GM15510 (cell line): Measurements from ENCODE around the gene PRPH2.

Source experiments
- POLR2A ChIP-seq: IDR thresholded peaks from 3 replicates; pipeline ENCODE4 v1.6.1; 2011; ENCODE audit warnings: borderline replicate concordance; ENCODE audit not compliant: insufficient read length; ENCODE audit errors: extremely low read depth

Gene PRPH2

DNA sequence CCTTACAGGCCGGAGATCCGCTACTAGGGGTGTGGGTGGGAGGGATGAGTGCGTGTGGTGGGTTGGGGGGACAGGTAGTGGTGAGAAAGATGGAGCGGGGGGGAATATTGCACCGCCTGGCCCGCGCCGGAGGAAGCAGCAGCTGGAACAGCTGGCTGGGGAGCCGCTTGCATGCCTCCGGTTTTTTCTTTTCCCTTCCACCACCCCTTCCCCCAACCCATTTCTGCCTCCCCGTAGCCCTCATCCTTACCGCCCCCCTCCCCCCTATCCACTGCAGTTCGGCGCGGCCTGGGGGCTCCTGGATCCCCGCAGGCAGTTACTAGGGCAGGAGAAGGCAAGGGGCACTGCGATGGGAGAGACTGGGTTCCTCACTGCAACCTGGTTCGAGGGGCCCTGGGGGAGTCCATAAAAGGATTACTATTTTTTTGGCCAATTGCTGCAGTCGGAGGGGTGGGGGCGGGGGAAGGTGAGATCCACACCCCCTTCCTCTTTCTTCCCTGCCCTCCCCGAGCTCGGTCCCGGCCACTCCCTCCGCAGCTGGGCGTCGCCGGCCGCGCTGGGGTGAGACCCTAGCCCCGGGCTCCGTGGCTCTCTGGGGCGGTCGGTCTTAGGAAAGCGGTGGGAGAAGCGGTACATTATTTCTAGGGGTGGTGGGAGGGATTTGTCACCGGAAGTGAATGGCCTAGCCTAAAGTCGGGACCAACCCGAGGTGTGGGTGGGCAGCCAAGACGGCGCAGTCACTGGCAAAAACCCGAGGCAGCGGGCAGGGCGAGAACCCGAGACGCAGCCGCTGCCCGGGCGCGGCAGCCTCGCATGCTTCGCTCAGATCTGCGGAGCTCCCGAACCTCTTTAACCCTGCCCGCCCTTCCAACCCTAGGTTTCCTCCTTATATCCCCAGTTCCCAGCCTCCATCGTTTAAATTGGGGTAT lies 24.3 kb upstream of the PRPH2 start:
- TF ChIP-seq POLR2A, result peak; percentile 82

DNA sequence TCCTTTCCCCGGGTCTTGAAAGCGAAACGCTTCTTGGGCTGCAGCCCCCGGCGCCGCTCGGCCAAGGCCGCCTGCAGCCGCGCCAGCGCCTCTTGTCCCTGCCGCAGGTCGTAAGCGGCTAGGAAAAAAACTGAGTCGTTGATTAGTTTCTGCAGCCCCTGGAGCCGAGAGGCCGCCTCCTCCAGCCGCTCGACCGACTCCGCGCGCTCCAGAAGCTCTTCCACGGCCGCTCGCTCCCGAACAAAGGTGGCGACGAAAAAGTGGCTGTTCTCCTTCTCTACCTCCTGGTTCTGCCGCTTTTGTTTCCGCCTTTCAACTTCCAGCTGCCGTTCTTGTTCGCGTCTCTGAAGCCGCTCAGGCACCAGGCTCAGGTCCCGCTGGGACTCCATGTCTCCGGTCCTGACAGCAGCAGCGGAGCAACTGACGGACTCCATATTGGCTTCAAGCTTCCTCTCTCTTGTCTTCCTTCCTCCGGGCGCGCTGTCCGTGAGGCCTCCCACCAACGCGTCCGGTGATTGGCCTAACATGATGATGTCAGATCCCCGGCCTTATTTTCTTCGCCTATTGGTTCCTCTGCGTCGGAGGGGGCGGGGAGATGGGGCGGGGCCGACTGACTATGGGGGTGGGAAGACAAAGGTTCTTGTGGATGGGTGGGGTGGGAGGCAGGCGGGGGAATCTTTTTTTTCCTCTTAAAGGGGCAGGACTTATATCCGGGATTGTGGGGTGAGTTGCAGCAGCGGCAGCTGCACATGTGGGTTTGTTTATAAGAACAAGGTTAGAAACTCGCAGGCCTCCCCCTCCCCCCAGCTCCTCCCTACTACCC lies 23.5 kb upstream of the PRPH2 start, which contains the start of gene TBCC:
TSS of gene TBCC (minus strand) at position 464 of the 823 bp plus-strand sequence. CDS start at position 434, 30 bp downstream.
- peak; percentile 94 for TF ChIP-seq POLR2A

DNA sequence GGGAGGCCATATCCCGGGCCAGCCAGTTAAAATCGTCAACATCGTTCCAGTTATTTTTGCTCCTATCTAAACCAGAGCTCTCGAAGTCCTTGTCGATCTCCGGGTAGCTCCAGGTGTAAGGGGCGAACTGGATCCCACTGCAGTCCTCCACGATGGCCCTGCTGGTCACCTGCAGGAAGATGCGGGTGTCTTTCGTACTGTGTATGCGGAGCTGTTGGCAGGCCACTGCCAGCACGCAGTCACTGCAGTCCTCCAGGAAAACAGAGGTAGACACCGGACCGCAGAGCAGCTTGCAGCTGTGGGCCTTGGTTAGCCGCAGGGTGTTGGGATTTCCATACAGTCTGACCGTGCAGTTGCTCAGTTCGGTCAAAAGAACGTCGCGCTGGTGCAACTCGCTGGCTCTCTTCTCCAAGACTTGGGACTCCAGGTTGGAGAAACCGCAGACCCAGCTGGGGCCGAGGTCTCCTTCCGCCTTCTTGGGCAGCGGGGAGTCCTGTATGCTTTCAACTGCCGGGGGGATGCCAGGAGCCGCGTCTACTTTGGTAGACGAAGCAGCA lies 22.8 kb upstream of the PRPH2 start:
- TF ChIP-seq POLR2A, result no peak

DNA sequence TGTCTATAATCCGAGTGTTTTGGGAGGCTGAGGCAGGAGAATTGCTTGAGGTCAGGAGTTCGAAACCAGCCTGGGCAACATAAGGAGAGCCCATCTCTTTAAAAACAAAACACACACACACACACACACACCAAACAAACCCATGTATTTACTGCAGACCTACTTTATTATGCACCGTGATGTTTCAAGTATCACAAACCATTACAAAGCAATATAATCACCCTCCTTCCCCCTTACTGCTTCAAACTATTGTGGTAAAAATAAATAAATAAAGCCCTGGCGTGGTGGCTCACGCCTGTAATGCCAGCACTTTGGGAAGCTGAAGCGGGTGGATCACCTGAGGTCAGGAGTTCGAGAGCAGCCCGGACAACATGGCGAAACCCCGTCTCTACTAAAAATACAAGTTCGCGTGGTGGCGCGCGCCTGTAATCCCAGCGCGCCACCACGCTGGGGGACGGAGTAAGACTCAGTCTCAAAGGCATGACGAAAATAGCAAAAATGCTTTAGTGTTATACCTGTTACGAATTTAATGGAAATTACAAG lies 22.0 kb upstream of the PRPH2 start:
- no peak for TF ChIP-seq POLR2A

DNA sequence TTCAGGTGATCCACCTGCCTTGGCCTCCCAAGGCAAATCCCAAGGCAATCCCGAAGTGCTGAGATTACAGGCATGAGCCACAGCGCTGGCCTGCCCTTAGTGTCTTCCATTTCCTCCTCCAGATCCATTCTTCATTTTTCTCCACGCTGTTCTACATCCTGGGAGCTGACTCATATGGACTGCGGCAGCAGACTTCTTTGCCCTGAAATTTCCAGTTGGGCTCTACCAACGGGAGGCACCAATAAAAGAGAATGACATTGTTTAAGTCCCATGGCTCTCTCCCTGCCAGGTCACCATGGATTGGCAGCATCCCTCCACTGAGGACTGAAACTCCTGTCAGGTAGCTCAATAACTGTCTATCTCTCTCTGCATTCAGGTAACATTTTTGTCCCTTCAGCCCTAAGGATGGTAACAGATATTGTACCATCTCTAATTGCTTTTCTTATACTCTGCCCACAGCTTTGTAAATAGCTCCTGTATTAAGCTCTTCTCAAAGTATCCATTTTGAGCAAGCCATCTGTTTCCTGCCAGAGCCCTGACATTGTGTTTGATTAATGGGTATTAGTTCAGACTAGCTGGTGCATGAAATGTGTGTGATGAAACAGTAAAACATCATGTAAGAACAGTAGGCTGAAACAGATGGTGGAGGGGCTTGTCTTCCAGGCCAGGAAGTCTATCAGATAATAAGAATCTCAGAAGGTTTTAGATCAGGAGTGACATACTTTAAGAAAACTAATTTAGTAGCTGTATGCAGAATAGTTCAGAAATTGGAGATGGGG lies 19.9 kb upstream of the PRPH2 start:
- TF ChIP-seq POLR2A, result no peak

DNA sequence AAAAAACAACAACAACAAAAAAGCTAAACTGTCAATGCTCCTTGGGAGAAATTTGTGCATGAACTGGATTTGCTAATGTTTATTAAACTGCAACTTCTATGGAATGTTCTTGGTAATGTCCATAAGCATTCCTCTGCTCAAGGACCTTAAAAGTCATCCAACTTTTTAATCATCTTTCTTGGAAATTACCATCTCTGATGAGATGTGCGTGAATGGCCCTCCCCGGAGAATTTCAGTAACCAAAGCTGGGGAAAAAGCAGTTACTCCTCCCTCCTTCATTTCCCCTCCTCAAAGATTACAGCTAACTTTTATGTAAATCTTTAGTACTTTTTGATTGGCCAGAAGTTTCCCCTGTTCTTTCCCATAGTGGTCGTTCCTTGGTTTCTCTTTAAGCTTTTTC lies 18.3 kb upstream of the PRPH2 start:
- no peak for TF ChIP-seq POLR2A

DNA sequence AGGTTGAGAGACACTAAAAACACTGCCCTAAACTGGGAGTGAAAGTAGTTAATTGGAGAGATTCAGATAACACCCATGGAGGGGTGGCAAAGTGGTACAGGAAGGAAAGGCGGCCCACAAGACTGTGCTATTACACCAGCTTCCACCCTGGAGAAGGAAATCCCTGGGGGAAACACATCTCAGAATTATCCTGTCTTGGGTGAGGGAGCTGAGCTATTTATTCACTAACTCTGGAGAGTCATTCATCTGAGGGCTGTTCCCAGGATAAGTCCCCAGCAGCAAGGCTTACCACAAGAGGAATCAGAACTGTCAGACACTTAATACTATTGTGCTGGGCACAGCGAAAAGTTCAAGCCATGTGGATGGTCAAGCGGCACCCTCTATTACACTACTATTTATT lies 13.6 kb upstream of the PRPH2 start:
- TF ChIP-seq POLR2A, result no peak

DNA sequence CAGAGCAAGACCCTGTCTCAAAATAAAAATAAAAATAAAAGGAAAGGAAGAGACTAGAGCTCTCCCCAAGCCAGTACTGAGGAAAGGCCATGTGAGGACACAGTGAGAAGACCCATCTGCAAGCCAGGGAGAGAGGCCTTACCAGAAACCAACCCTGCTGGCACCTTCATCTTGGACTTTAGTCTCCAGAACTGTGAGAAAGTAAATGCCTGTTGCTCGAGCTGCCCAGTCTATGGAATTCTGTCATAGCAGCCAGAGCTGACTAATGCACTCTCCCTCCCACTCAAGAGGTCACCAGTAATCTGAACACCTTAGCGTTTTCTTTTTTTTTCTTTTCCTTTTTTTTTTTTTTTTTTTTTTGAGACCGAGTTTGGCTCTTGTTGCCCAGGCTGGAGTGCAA lies 7.3 kb upstream of the PRPH2 start:
- TF ChIP-seq POLR2A, result no peak

DNA sequence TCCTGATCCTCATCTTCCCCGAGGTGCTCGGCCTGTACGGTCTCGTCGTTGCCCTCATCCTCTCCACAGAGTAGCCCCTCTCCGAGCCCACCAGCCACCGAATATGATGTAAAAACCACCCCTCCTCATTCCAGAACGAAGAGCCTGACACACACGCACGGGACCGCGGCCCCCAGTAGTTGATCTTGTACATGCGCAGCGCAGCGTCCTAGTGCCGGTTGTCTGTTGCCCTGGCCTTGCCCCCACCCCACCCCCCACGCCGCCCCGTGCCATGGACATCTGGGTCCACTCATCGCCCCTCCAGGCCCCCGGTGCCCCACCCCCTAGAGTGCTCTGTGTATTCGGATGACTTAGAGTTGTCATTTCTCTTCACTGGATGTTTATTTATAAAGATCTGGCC lies 5.2 kb upstream of the PRPH2 start:
- no peak for TF ChIP-seq POLR2A

DNA sequence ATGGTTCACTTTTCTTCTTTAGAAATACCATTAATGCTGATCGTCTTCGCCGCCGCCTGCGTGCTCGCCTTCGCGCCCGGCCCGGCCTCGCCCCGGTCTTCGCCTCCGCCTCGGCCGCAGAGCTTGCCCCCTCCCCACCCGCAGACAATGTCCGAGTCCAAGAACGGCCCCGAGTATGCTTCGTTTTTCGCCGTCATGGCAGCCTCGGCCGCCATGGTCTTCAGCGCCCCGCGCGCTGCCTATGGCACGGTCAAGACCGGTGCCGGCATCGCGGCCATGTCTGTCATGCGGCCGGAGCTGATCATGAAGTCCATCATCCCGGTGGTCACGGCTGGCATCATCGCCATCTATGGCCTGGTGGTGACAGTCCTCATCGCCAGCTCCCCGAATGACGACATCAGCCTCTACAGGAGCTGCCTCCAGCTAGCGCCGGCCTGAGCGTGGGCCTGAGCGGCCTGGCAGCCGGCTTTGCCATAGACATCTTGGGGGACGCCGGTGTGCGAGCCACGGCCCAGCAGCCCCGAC lies 4.8 kb upstream of the PRPH2 start:
- TF ChIP-seq POLR2A, result no peak

DNA sequence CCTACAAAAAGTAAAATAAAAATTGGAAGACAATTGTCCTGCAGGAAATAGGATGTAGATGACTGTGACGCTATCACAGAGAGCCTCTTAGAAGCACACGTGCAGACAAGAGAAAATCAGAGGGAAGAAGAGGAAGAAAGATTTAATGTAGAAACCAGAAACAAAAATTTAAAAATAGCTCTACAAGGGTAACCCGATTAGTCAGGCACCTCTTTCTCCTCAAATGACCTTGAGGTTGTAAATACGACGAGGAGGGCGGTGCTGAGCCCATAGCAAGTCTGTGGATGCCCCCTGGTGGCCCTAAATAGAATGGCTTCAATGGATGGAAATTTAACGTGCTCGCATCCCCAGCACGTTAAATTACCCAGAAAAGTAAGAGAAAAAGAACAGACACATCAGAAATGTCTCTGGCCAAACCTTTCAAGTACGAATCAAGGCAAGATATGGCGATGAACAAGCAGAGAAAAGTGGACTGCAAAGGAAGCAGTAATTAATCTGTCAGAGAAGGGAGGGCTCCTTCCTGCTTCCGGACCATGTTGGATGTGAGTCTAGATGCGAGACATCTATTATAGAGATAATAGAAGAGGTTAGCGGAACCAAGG lies 4.2 kb upstream of the PRPH2 start:
- TF ChIP-seq POLR2A, result no peak

DNA sequence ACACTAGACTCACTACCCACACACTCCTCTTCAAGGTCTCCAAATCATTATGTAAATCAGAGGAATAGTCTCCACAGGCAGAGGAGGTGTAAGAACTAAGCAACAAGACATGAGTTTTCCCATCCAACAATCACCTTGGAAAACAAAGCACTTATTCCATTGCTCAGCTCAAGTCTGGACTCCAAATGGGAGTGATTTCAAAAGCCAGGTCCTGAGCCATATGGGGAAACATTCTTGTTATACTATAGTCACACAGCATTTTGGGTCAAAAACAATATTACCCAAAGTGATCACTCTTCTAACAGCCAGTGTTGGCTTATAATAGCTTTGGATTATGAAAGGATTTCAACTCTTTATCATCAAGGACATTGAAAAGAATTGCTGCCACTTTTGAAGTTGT lies 3.6 kb upstream of the PRPH2 start:
- TF ChIP-seq POLR2A, result no peak

DNA sequence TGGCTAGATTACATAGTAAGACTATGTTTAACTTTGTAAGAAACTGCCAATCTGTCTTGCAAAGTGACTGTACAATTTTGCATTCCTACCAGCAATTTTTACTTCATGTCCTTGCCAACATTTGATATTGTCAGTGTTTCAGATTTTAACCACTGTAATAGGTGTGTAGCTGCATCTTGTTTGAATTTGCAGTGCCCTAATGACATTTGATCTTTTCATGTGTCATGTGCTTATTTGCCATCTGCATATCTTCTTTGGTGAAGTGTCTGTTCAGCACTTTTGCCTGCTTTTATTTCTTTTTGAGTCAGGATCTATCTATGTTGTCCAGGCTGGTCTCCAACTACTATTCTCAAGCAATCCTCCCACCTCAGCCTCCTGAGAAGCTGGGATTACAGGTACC lies 2.4 kb upstream of the PRPH2 start:
- no peak for TF ChIP-seq POLR2A

DNA sequence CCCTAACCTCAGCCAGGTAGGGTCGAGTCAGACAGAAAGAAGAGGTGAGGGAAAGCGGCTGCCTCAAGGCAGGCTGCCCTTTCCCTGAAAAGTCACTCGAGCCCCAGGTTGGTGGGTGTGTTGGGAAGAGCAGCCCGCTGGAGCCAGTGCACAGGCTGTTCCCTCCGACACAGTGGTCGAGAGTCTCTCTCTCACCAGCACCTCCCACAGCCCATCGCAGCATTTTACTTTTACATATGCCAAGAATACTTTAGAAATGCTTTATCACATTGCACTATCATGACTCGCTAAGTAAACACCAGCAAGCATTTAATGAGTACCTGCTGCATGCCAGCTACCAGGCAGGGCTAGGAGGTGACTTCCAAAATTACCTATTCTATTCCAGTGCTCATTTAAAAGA lies 1.7 kb downstream of the PRPH2 start:
- TF ChIP-seq POLR2A, result no peak

DNA sequence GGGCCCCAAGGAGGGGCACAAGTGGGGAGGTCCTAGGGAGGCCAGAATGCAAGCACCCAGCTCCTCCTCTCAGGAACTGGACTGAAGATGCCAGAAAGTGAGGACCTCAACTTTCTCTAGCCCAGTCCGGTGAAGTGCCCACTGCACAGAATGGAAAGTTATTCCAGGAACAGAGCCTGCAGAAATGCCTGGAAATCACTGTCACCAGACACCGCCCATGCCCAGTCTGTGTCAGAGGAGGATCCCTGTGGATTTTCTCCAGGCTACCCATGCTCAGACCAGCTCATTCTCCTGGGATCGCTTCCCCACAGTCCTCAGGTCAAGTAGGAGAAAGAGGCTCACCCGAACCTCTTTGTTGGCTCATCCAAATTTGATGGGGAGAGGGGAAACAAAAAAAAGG lies 6.5 kb downstream of the PRPH2 start:
- no peak for TF ChIP-seq POLR2A
